ENCODE measurements around the gene SERP2. TPM values are rescaled to one million over a fixed set of nuclear protein-coding genes. Genes with fewer than 3 reads are reported as not detected.

The SERP2 gene
- total RNA-seq, 1 experiment from 2014 or later: 1.8 TPM

GRCh38 chr13:44329909-44330545 is 43.6 kb upstream of the SERP2 start:
- Histone ChIP-seq H4K91ac (ENCODE audit: insufficient read length, low read depth, low read length) (no peak overlapping the region), H3K27me3 (ENCODE audit: insufficient read depth, low read length) (no peaks in the 10 kb centered on the region), H2AFZ (ENCODE audit: low read length) (no peak overlapping the region), H3T11ph (ENCODE audit: low read length) (no peak overlapping the region), H4K8ac (replicated peaks; ENCODE audit: insufficient read length, low read depth, low read length) (no peak overlapping the region), H3K79me1 (ENCODE audit: insufficient read depth, low read depth, low read length, poor library complexity, severe bottlenecking) (no peaks in the 10 kb centered on the region), H2AK5ac (ENCODE audit: insufficient read length, low read length) (no peak overlapping the region), H2BK15ac (ENCODE audit: low read depth, low read length) (no peak overlapping the region), H2BK120ac (ENCODE audit: low read depth, low read length, poor library complexity, severe bottlenecking) (no peak overlapping the region), H4K20me1 (ENCODE audit: control insufficient read depth, insufficient read depth, insufficient read length) (no peaks in the 10 kb centered on the region), H3K79me2 (ENCODE audit: insufficient read depth, low read length) (no peaks in the 10 kb centered on the region; the same call in 1 of the 2 replicates), H4K5ac (ENCODE audit: insufficient read length, low read depth, low read length) (no peak overlapping the region), H3K9me3 (ENCODE audit: control insufficient read depth, low read depth, low read length) (no peaks in the 10 kb centered on the region), H2BK12ac (ENCODE audit: insufficient read length, low read depth, low read length) (no peak overlapping the region), H3K4me1 (ENCODE audit: insufficient read depth, low read length) (peaks cover 3% of the 10 kb centered on the region; the same call in 1 of the 2 replicates), H2BK20ac (ENCODE audit: low read depth, low read length, poor library complexity, severe bottlenecking) (no peak overlapping the region), H3K27ac (ENCODE audit: insufficient read length, low read depth, low read length) (no peak overlapping the region), H3K14ac (ENCODE audit: insufficient read depth, low read length) (no peak overlapping the region), H3K56ac (ENCODE audit: insufficient read length, low read depth, low read length) (no peak overlapping the region), H3K9ac (ENCODE audit: extremely low read depth, insufficient read length, low read length) (no peak overlapping the region), H3K23ac (ENCODE audit: insufficient read length, low read depth, low read length) (no peak overlapping the region), H3K23me2 (ENCODE audit: insufficient read length, low read depth, low read length, poor library complexity, severe bottlenecking) (no peaks in the 10 kb centered on the region), H3K4me2 (ENCODE audit: insufficient read depth, insufficient read length, low read length) (no peak overlapping the region), H2BK5ac (ENCODE audit: insufficient read length, low read length) (no peak overlapping the region), H3K4ac (ENCODE audit: low read depth, low read length) (no peak overlapping the region), H3K18ac (ENCODE audit: insufficient read length, low read depth, low read length) (no peak overlapping the region)
- H3K36me3 Mint-ChIP-seq (ENCODE audit: insufficient read depth in 1 of 3, low read depth in 3 of 3): peaks cover 0 to 4% (median 3%) of the 10 kb centered on the region in 3 experiments; a peak in 2 of 7 replicates
- no peak for DNase-seq
- no CpG with 5 or more reads among the region's 10 CpGs for WGBS (ENCODE audit: extremely low coverage, insufficient read length, low lambda C conversion rate)
- peaks cover 11 to 13% of the 10 kb centered on the region in 2 experiments; a peak in 4 of 5 replicates for H3K9me3 Mint-ChIP-seq
- peaks cover 18 to 33% of the 10 kb centered on the region in 2 experiments for H3K4me1 Mint-ChIP-seq
- H3K4me3 Mint-ChIP-seq: no peak overlapping the region
- TF ChIP-seq CTCF (conservative IDR thresholded peaks at IDR 0.05): no peak
- no peak overlapping the region for H3K27ac Mint-ChIP-seq
- peaks cover 3% of the 10 kb centered on the region for H3K27me3 Mint-ChIP-seq (ENCODE audit: low read depth)
